HG03520 (cell line): ENCODE results near the gene PDLIM5.
"Not testable (repeated sequence)": the region's sequence is repeated elsewhere in the genome, so short reads cannot be mapped to it uniquely, and the experiment has no call there.

Source experiments
- ATAC-seq: cut with Tn5 transposase; IDR thresholded peaks from one replicate; pipeline ENCODE4 v1.9.1; 2021; ENCODE audit warnings: mild to moderate bottlenecking, moderate library complexity; ENCODE audit not compliant: unreplicated experiment

The PDLIM5 gene

GRCh38 chr4:94583914-94584641 is 132.3 kb downstream of the PDLIM5 start:
- ATAC-seq = no peak

GRCh38 chr4:94588896-94589693 is 137.4 kb downstream of the PDLIM5 start:
- ATAC-seq = no peak

- no peak for ATAC-seq
These were observed 138.8 kb downstream of the PDLIM5 start for GRCh38 chr4:94590493-94590892.

- ATAC-seq = no peak
These were observed 139.5 kb downstream of the PDLIM5 start for GRCh38 chr4:94591289-94591688.

- no peak for ATAC-seq
These were observed 143.3 kb downstream of the PDLIM5 start for GRCh38 chr4:94595013-94595412.

GRCh38 chr4:94595880-94596483 is 144.2 kb downstream of the PDLIM5 start:
- ATAC-seq = peak; percentile 82

- ATAC-seq = no peak
These were observed 147.0 kb downstream of the PDLIM5 start for GRCh38 chr4:94598758-94599157.

- no peak for ATAC-seq
These were observed 151.5 kb downstream of the PDLIM5 start for GRCh38 chr4:94603170-94603747.

GRCh38 chr4:94605241-94605805 is 153.6 kb downstream of the PDLIM5 start:
- no peak for ATAC-seq

GRCh38 chr4:94610145-94610544 is 158.4 kb downstream of the PDLIM5 start:
- ATAC-seq = no peak

GRCh38 chr4:94613248-94613647 is 161.5 kb downstream of the PDLIM5 start:
- ATAC-seq = no peak

GRCh38 chr4:94615451-94615850 is 163.7 kb downstream of the PDLIM5 start:
- ATAC-seq = no peak

- ATAC-seq = peak; percentile 63
These were observed 169.8 kb downstream of the PDLIM5 start for GRCh38 chr4:94621491-94622080.

GRCh38 chr4:94623126-94623911 is 171.6 kb downstream of the PDLIM5 start:
- no peak for ATAC-seq

- no peak for ATAC-seq
These were observed 175.2 kb downstream of the PDLIM5 start for GRCh38 chr4:94626942-94627341.

- not testable (repeated sequence) for ATAC-seq
These were observed 177.3 kb downstream of the PDLIM5 start for GRCh38 chr4:94629058-94629457.

- ATAC-seq = no peak
These were observed 178.1 kb downstream of the PDLIM5 start for GRCh38 chr4:94629837-94630236.

GRCh38 chr4:94634271-94634670 is 182.5 kb downstream of the PDLIM5 start:
- no peak for ATAC-seq

- no peak for ATAC-seq
These were observed 183.4 kb downstream of the PDLIM5 start for GRCh38 chr4:94635177-94635576.

GRCh38 chr4:94636004-94636403 is 184.3 kb downstream of the PDLIM5 start:
- ATAC-seq = no peak
